ENCODE measurements around the gene DISC1.

GRCh38 chr1:231743966-231744365, 117.4 kb downstream of the DISC1 start:
- TF ChIP-seq CTCF (IDR thresholded peaks at IDR 0.05; ENCODE audit: low read length) (no peak), EZH2 (IDR thresholded peaks at IDR 0.05; ENCODE audit: borderline replicate concordance, low read length) (no peak)

All from OCI-LY1 (cell line).